Liver (tissue), 9 donors: ENCODE data around the gene DIPK1B. TPM values are rescaled to one million over a fixed set of nuclear protein-coding genes. Genes with fewer than 3 reads are reported as not detected.

Experiments used
- DNase-seq: peaks from one replicate; pipeline ENCODE4 v3.0.0-alpha.2; 2017; ENCODE audit warnings: low spot score
- H3K27ac ChIP-seq, 2 donors: one replicate each; pipeline ENCODE4 v1.7.0; 2013; ENCODE audit warnings: inconsistent platforms in 2 of 2, low read length in 2 of 2, control low read depth in 1 of 2, low read depth in 1 of 2, mild to moderate bottlenecking in 1 of 2
- H3K27me3 ChIP-seq, 4 donors: one replicate each; pipeline versions ENCODE4 v1.6.1 to v1.7.0; 2013; ENCODE audit warnings: low read length in 3 of 4, inconsistent platforms in 1 of 4, mild to moderate bottlenecking in 1 of 4, moderate library complexity in 1 of 4; ENCODE audit not compliant: control insufficient read depth in 4 of 4, insufficient read depth in 4 of 4
- H3K36me3 ChIP-seq, 4 donors: one replicate each; pipeline versions ENCODE4 v1.6.1 to v1.7.0; 2013; ENCODE audit warnings: low read length in 3 of 4, mild to moderate bottlenecking in 3 of 4, low read depth in 1 of 4, moderate library complexity in 1 of 4; ENCODE audit not compliant: control insufficient read depth in 4 of 4, insufficient read depth in 3 of 4
- H3K4me1 ChIP-seq, 4 donors: one replicate each; pipeline versions ENCODE4 v1.6.1 to v1.7.0; 2013; ENCODE audit warnings: low read length in 3 of 4, mild to moderate bottlenecking in 3 of 4, moderate library complexity in 1 of 4; ENCODE audit not compliant: control insufficient read depth in 4 of 4, insufficient read depth in 4 of 4
- H3K4me3 ChIP-seq, 3 donors: one replicate each; pipeline versions ENCODE4 v1.6.1 to v1.7.0; 2013; ENCODE audit warnings: low read length in 3 of 3, control low read depth in 1 of 3, low read depth in 1 of 3, mild to moderate bottlenecking in 1 of 3
- H3K9ac ChIP-seq, 2 donors: one replicate each; pipeline ENCODE4 v1.7.0; 2013; ENCODE audit warnings: low read length in 2 of 2, mild to moderate bottlenecking in 2 of 2, moderate library complexity in 2 of 2, control low read depth in 1 of 2, low read depth in 1 of 2
- H3K9me3 ChIP-seq, 4 donors: one replicate each; pipeline versions ENCODE4 v1.6.1 to v1.7.0; 2013; ENCODE audit warnings: low read length in 3 of 4; ENCODE audit not compliant: control insufficient read depth in 4 of 4
- CTCF ChIP-seq: fragments of 150-350 bp; IDR thresholded peaks from 2 replicates; pipeline ENCODE4 v1.5.1; 2017; ENCODE audit warnings: improper control_type of control experiment, low read depth, low read length; ENCODE audit not compliant: missing input control
- FOXA2 ChIP-seq: IDR thresholded peaks from 2 replicates; pipeline ENCODE4 v1.6.1; 2016; ENCODE audit warnings: antibody characterized with exemption
- HNF4A ChIP-seq, 2 donors: conservative IDR thresholded peaks; 2 replicates each; pipeline ENCODE4 v1.6.1; 2016; ENCODE audit warnings: antibody characterized with exemption in 2 of 2, mild to moderate bottlenecking in 2 of 2
- JUND ChIP-seq, 2 donors: IDR thresholded peaks; 2 replicates each; pipeline ENCODE4 v1.6.1; 2016; ENCODE audit warnings: antibody characterized with exemption in 2 of 2
- RAD21 ChIP-seq, 2 donors: IDR thresholded peaks; 2 replicates each; pipeline ENCODE4 v1.6.1; 2016; ENCODE audit warnings: antibody characterized with exemption in 2 of 2, mild to moderate bottlenecking in 2 of 2
- RXRA ChIP-seq, 2 donors: IDR thresholded peaks; 2 replicates each; pipeline ENCODE4 v1.6.1; 2017 to 2018; ENCODE audit warnings: antibody characterized with exemption in 2 of 2, mild to moderate bottlenecking in 1 of 2
- SP1 ChIP-seq: IDR thresholded peaks from 2 replicates; pipeline ENCODE4 v1.6.1; 2018; ENCODE audit warnings: antibody characterized with exemption, mild to moderate bottlenecking
- TAF1 ChIP-seq: conservative IDR thresholded peaks from 2 replicates; pipeline ENCODE4 v1.6.1; 2016; ENCODE audit warnings: antibody characterized with exemption, mild to moderate bottlenecking
- YY1 ChIP-seq: IDR thresholded peaks from 2 replicates; pipeline ENCODE4 v1.6.1; 2016; ENCODE audit warnings: antibody characterized with exemption, mild to moderate bottlenecking
- WGBS: extraction: QIAGEN DNeasy Blood & Tissue Kit; methylation state at CpG from one replicate; pipeline ENCODE4 v1.1.7; 2013; 5-methylcytosine and 5-hydroxymethylcytosine counted together
- polyA plus RNA-seq, 2 donors: library from polyadenylated mRNA; stranded (reverse) in 1 of 2; unstranded in 1 of 2; fragments of 200-250 nt in 1 of 2; fragments of >200 nt in 1 of 2; fragmentation: Nextera tagmentation in 1 of 2; extraction: Ambion mirVana in 1 of 2; gene quantifications; one replicate each; pipeline versions ENCODE4 v1.2.1 to v1.2.3, GENCODE V29; 2013 to 2015
- total RNA-seq, 2 donors: library from RNA; depleted of rRNA; stranded (reverse); fragments of >200 nt; gene quantifications; one replicate each; pipeline ENCODE4 v1.2.3, GENCODE V29; 2014
- TF ChIP-seq, protein P1 (sequence below): IDR thresholded peaks from 2 replicates; pipeline ENCODE4 v1.6.1; 2016; ENCODE audit warnings: antibody characterized with exemption
- TF ChIP-seq, protein P2 (sequence below): IDR thresholded peaks from 2 replicates; pipeline ENCODE4 v1.6.1; 2016; ENCODE audit warnings: antibody characterized with exemption
- donor health status: healthy.
- donor health status: healthy.
- donor health status: healthy.
- donor health status: healthy.
- donor health status: healthy.

The DIPK1B gene
- total and polyA plus RNA-seq, 4 donors = 2.3 to 19.7 (median 5.2) TPM

- WGBS = 40% methylated on average over 37 of the region's 37 CpGs
- Histone ChIP-seq H3K27ac (no peak overlapping the region), H3K4me3 (no peak overlapping the region), H3K9ac (no peak overlapping the region), H3K27me3 (no peaks in the 10 kb centered on the region), H3K36me3 (no peaks in the 10 kb centered on the region), H3K4me1 (peaks cover 0 to 12% (median 4%) of the 10 kb centered on the region in 4 donors), H3K9me3 (no peaks in the 10 kb centered on the region)
- DNase-seq = no peak
- TF ChIP-seq FOXA2 = no peak
- peak in 1 of 2 donors; percentile 25 for TF ChIP-seq HNF4A (conservative IDR thresholded peaks at IDR 0.05)
- TF ChIP-seq TAF1 = no peak
- TF ChIP-seq, protein P1, sequence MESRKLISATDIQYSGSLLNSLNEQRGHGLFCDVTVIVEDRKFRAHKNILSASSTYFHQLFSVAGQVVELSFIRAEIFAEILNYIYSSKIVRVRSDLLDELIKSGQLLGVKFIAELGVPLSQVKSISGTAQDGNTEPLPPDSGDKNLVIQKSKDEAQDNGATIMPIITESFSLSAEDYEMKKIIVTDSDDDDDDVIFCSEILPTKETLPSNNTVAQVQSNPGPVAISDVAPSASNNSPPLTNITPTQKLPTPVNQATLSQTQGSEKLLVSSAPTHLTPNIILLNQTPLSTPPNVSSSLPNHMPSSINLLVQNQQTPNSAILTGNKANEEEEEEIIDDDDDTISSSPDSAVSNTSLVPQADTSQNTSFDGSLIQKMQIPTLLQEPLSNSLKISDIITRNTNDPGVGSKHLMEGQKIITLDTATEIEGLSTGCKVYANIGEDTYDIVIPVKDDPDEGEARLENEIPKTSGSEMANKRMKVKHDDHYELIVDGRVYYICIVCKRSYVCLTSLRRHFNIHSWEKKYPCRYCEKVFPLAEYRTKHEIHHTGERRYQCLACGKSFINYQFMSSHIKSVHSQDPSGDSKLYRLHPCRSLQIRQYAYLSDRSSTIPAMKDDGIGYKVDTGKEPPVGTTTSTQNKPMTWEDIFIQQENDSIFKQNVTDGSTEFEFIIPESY = no peak
- no peak for TF ChIP-seq YY1
Measured at GRCh38 chr9:136740971-136741882, 28.9 kb downstream of the DIPK1B start.

DNA sequence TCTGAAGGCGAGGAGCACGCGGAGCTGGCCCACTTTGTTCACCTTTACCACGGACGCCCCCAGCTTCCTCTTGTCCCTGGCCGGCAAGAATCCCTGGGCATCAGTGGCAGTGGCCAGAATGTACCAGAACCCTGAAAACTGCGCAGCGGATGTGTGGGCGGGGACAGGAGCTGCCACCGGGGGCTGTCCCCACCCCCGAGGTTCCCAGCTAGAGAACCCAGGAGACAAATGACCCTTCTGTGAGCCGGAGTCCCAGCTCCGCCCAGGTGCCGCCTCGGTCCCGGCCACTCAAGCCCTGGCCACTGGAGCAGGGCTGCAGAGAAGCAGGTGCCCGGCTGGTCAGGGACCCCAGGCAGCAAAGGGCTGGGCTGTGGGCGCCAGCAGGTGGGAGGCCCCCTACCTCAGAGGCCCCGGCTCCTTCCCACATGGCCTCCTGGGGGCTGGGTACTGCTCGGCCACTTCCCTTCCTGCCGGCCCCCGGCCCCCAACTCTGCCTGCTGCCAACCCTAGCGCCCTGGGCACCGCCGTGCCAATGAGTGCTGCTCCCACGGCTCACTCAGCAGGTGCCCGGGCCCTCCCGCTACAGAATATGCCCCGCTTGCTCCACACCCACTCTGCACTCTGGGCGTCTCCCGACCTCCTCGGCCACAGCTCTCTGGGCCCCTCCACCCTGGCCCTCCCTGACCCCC lies 29.7 kb downstream of the DIPK1B start:
- DNase-seq = no peak
- Histone ChIP-seq H3K27ac (no peak overlapping the region), H3K27me3 (no peaks in the 10 kb centered on the region)

More for the DNA sequence above, 29.7 kb downstream of the DIPK1B start:
- Histone ChIP-seq H3K4me1 (peaks cover 0 to 12% (median 4%) of the 10 kb centered on the region in 4 donors), H3K4me3 (no peak overlapping the region), H3K9me3 (no peaks in the 10 kb centered on the region), H3K9ac (no peak overlapping the region), H3K36me3 (no peaks in the 10 kb centered on the region)
- no peak for TF ChIP-seq CTCF
- TF ChIP-seq YY1 = no peak
- TF ChIP-seq FOXA2 = no peak
- TF ChIP-seq, protein P2, sequence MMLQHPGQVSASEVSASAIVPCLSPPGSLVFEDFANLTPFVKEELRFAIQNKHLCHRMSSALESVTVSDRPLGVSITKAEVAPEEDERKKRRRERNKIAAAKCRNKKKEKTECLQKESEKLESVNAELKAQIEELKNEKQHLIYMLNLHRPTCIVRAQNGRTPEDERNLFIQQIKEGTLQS = no peak
- TF ChIP-seq RAD21 (IDR thresholded peaks at IDR 0.05) = no peak
- no peak for TF ChIP-seq TAF1
- no peak for TF ChIP-seq RXRA (IDR thresholded peaks at IDR 0.05)
- TF ChIP-seq, protein P1 = no peak
- no peak for TF ChIP-seq HNF4A (conservative IDR thresholded peaks at IDR 0.05)
- TF ChIP-seq JUND (IDR thresholded peaks at IDR 0.05) = no peak
- TF ChIP-seq SP1 = no peak
- 49% methylated on average over 32 of the region's 32 CpGs for WGBS
